K562 (cell line): Measurements from ENCODE around the gene CFAP52. TPM values are rescaled to one million over a fixed set of nuclear protein-coding genes. Genes with fewer than 3 reads are reported as not detected.
A peak's percentile ranks its signal among the peaks of the same experiment; 100 is the strongest.

Experiments
- ATAC-seq: fragments of 200-7000 bp; cut with Tn5 transposase; 3 replicates; pipeline ENCODE4 v1.9.1; 2020; ENCODE audit warnings: moderate library complexity
- BruUV-seq: library from RNA; stranded (reverse); fragments of 400-500 nt; replicated peaks from 2 replicates; lab custom pipeline; 2021; lab: Mats Ljungman, UMichigan
- CTCF ChIA-PET: fragments of 300-600 bp; formaldehyde crosslinking; extraction: SDS; loops from one replicate; lab custom pipeline; 2021; ENCODE audit warnings: low intra/inter-chr PET ratio; lab: Yijun Ruan, JAX
- POLR2A ChIA-PET: fragments of 300-600, 350-650 bp; sonication (Branson Sonifier 250); formaldehyde crosslinking; extraction: SDS; loops from one replicate; lab custom pipeline; 2021; ENCODE audit warnings: antibody characterized with exemption, inconsistent platforms; lab: Yijun Ruan, JAX
- DNase-seq, 4 experiments: peaks; one replicate each; pipeline versions ENCODE4 v3.0.0 to v3.0.0-alpha.2; 2011 to 2018; ENCODE audit warnings: low spot score in 3 of 4, mixed read lengths in 3 of 4; ENCODE audit errors: extremely low read depth in 1 of 4
- FAIRE-seq: peaks from 2 replicates; lab custom pipeline; 2011; peaks lifted over from hg19 to GRCh38; lab: Jason Lieb, UNC
- H2AFZ ChIP-seq: 2 replicates; pipeline ENCODE4 v1.6.0; 2011; ENCODE audit warnings: low read depth, low read length, control low read depth, inconsistent platforms
- H3K27ac ChIP-seq: fragments of 200-600 bp; 3 replicates; pipeline ENCODE4 v1.8.0; 2011; ENCODE audit warnings: low read depth, mild to moderate bottlenecking, control low read depth, inconsistent platforms, low read length, moderate library complexity, mixed read lengths; ENCODE audit errors: extremely low read depth
- H3K27me3 ChIP-seq, 2 experiments: fragments of 300-600 bp in 1 of 2; 2 replicates in 1 of 2; 3 replicates in 1 of 2; pipeline versions ENCODE4 v1.6.0 to v1.8.0; 2011; ENCODE audit warnings: inconsistent platforms in 2 of 2, low read length in 2 of 2, mild to moderate bottlenecking in 1 of 2, mixed read lengths in 1 of 2, moderate library complexity in 1 of 2; ENCODE audit not compliant: control insufficient read depth in 2 of 2, insufficient read depth in 2 of 2
- H3K36me3 ChIP-seq: fragments of 300-600 bp; 3 replicates; pipeline ENCODE4 v1.8.0; 2011; ENCODE audit warnings: mild to moderate bottlenecking, low read length, inconsistent platforms; ENCODE audit not compliant: control insufficient read depth, insufficient read depth
- H3K4me1 ChIP-seq, 2 experiments: fragments of 200-600 bp in 1 of 2; replicated peaks in 1 of 2; 2 replicates in 1 of 2; 3 replicates in 1 of 2; pipeline versions ENCODE4 v1.5.1 to v1.8.0; 2011; ENCODE audit warnings: inconsistent platforms in 2 of 2, low read length in 2 of 2, mild to moderate bottlenecking in 1 of 2, mixed read lengths in 1 of 2, moderate library complexity in 1 of 2; ENCODE audit not compliant: control insufficient read depth in 2 of 2, insufficient read depth in 2 of 2
- H3K4me2 ChIP-seq: 2 replicates; pipeline ENCODE4 v1.6.1; 2011; ENCODE audit warnings: low read length, control low read depth, inconsistent platforms, mixed read lengths; ENCODE audit not compliant: insufficient read depth
- H3K4me3 ChIP-seq: fragments of 200-600 bp; sonication (generic), shearing (Covaris generic); 2 replicates; pipeline ENCODE4 v1.5.1; 2016; ENCODE audit warnings: control low read depth, inconsistent platforms
- H3K79me2 ChIP-seq: fragments of 200-600 bp; 3 replicates; pipeline ENCODE4 v1.8.0; 2011; ENCODE audit warnings: low read length, inconsistent platforms; ENCODE audit not compliant: control insufficient read depth, insufficient read depth
- H3K9ac ChIP-seq, 2 experiments: 2 replicates each; pipeline versions ENCODE4 v1.6.0 to v1.6.1; 2011; ENCODE audit warnings: low read depth in 2 of 2, low read length in 2 of 2, control low read depth in 1 of 2, inconsistent platforms in 1 of 2, mild to moderate bottlenecking in 1 of 2, mixed read lengths in 1 of 2; ENCODE audit not compliant: insufficient read depth in 1 of 2
- H3K9me1 ChIP-seq: one replicate; pipeline ENCODE4 v1.6.0; 2011; ENCODE audit warnings: inconsistent platforms, mild to moderate bottlenecking, low read length, moderate library complexity; ENCODE audit not compliant: control insufficient read depth, insufficient read depth
- H3K9me3 ChIP-seq: replicated peaks from 2 replicates; pipeline ENCODE4 v1.5.1; 2011; ENCODE audit warnings: low read depth, low read length, inconsistent platforms; ENCODE audit not compliant: control insufficient read depth, insufficient read depth
- H4K20me1 ChIP-seq: replicated peaks from 2 replicates; pipeline ENCODE4 v1.6.1; 2011; ENCODE audit warnings: low read length, inconsistent platforms, mixed read lengths; ENCODE audit not compliant: control insufficient read depth, insufficient read depth
- BRF2 ChIP-seq: IDR thresholded peaks from 3 replicates; pipeline ENCODE4 v1.6.1; 2011; ENCODE audit warnings: borderline replicate concordance, mild to moderate bottlenecking; ENCODE audit not compliant: insufficient read length, insufficient read depth
- C11orf30 ChIP-seq: fragments of 450-650 bp; IDR thresholded peaks from 2 replicates; pipeline ENCODE4 v1.6.1; 2016; ENCODE audit warnings: low read depth, mild to moderate bottlenecking
- CBX2 ChIP-seq: fragments of 200-600 bp; sonication (generic); IDR thresholded peaks from one replicate; pipeline ENCODE4 v1.6.1; 2012; ENCODE audit warnings: mild to moderate bottlenecking, low read length, inconsistent platforms; ENCODE audit not compliant: insufficient read depth, poor library complexity, severe bottlenecking
- CCNT2 ChIP-seq: IDR thresholded peaks from 2 replicates; pipeline ENCODE4 v1.6.1; 2011; ENCODE audit warnings: borderline replicate concordance, low read depth, mild to moderate bottlenecking, moderate library complexity, mixed read lengths, low read length; ENCODE audit not compliant: insufficient read length; ENCODE audit errors: extremely low read depth
- E2F3 ChIP-seq: fragments of 250-450 bp; sonication (Bioruptor Pico); IDR thresholded peaks from 2 replicates; pipeline ENCODE4 v1.4.0; 2020; ENCODE audit warnings: mild to moderate bottlenecking
- LCOR ChIP-seq: sonication (generic); formaldehyde crosslinking; IDR thresholded peaks from 2 replicates; pipeline ENCODE4 v1.8.0; 2022; ENCODE audit warnings: mild to moderate bottlenecking, missing genetic modification reagents
- MAFG ChIP-seq: fragments of 450-650 bp; conservative IDR thresholded peaks from 2 replicates; pipeline ENCODE4 v1.6.1; 2016; ENCODE audit warnings: missing genetic modification characterization, missing compliant biosample characterization
- MTA2 ChIP-seq: fragments of 450-650 bp; IDR thresholded peaks from 2 replicates; pipeline ENCODE4 v1.6.1; 2016; ENCODE audit warnings: low read depth
- RAD51 ChIP-seq: fragments of 450-650 bp; IDR thresholded peaks from 2 replicates; pipeline ENCODE4 v1.7.1; 2016; ENCODE audit warnings: low read depth, mild to moderate bottlenecking, borderline replicate concordance
- ZNF23 ChIP-seq: fragments of 250-450 bp; sonication (Bioruptor Pico); IDR thresholded peaks from 2 replicates; pipeline ENCODE4 v1.4.0; 2020; ENCODE audit warnings: mild to moderate bottlenecking
- ZNF316 ChIP-seq: fragments of 450-650 bp; IDR thresholded peaks from 2 replicates; pipeline ENCODE4 v1.6.1; 2016
- ZNF609 ChIP-seq: sonication (generic); formaldehyde crosslinking; IDR thresholded peaks from 2 replicates; pipeline ENCODE4 v1.8.1; 2023; ENCODE audit warnings: missing genetic modification reagents, mild to moderate bottlenecking, borderline replicate concordance
- WGBS: fragments of 100-300 bp; shearing (Covaris generic); methylation state at CpG from one replicate; pipeline ENCODE4 v1.1.6; 2016; ENCODE audit warnings: low coverage, mixed read lengths; ENCODE audit not compliant: insufficient coverage; ENCODE audit errors: missing lambda C conversion rate; 5-methylcytosine and 5-hydroxymethylcytosine counted together
- in situ Hi-C: fragments of 300-500 bp; cut with MboI; formaldehyde crosslinking; loops from 4 replicates; pipeline ENCODE4 v1.15.0; 2018; ENCODE audit warnings: inconsistent platforms, mixed read lengths
- intact Hi-C: fragments of 100-400 bp; cut with micrococcal nuclease; formaldehyde crosslinking; loops from 2 replicates; pipeline ENCODE4 v1.14.2; 2022
- polyA plus RNA-seq, 8 experiments: library from polyadenylated mRNA; depleted of rRNA in 4 of 8; stranded (reverse) in 5 of 8; unstranded in 3 of 8; fragments of >200 nt; fragmentation: Nextera tagmentation in 2 of 8; fragmentation: Illumina TruSeq in 1 of 8; extraction: Ambion mirVana in 2 of 8; extraction: Trizol in 1 of 8; gene quantifications; 2 replicates each; pipeline versions ENCODE4 v1.2.1 to v1.2.3, GENCODE V29; 2011 to 2014; ENCODE audit warnings: inconsistent platforms in 1 of 8, missing spikeins in 1 of 8
- total RNA-seq, 7 experiments: library from RNA; depleted of rRNA in 6 of 7; stranded (reverse); fragments of >200 nt in 6 of 7; fragmentation: Illumina TruSeq in 2 of 7; extraction: Trizol in 2 of 7; gene quantifications; 2 replicates each; pipeline versions ENCODE4 v1.2.1 to v1.2.3, GENCODE V29; 2011 to 2021; ENCODE audit warnings: low replicate concordance in 1 of 7

Gene CFAP52
- total and polyA plus RNA-seq, 9 of the 15 experiments (the other 6 are each of a cell fraction or from before 2014, with no cell fraction given), result not detected

DNA sequence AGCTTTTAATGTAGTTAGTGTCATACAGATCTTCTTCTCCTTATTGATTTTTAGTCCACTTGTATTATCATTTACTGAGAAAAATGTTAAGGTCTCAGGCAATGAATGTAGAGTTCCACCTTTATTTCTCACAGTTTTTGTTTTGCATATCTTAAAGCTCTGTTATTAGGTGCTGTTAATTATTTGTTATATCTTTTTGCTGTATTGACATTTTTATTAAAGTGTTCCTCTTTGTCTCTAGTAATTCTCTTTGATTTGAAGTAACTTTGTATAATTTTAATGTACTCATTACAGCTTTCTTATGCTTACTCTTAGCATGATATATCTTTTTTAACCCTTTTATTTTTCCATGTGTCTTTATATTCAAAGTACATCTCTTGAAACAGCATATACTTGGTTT lies 46.5 kb downstream of the CFAP52 start:
- H3K79me2 ChIP-seq, result no peaks in the 10 kb centered on the region
- no peaks in the 10 kb centered on the region for H3K9me1 ChIP-seq
- H3K4me1 ChIP-seq, result no peaks in the 10 kb centered on the region
- no TSS peak for BruUV-seq
- no peak for ATAC-seq
- H2AFZ ChIP-seq, result no peak overlapping the region
- H3K9ac ChIP-seq, result no peak overlapping the region
- no peak for DNase-seq
- no peak for FAIRE-seq
- no peaks in the 10 kb centered on the region for H3K36me3 ChIP-seq
- H3K9me3 ChIP-seq, result no peaks in the 10 kb centered on the region
- H4K20me1 ChIP-seq, result no peaks in the 10 kb centered on the region
- CTCF ChIA-PET, result no interaction called here
- POLR2A ChIA-PET, result no interaction called here
- TF ChIP-seq ZNF316 (peak; percentile 80), MAFG (peak; percentile 36), C11orf30 (peak; percentile 46; the same call in 1 of the 2 replicates), CBX2 (no peak), ZNF23 (no peak)
- TF ChIP-seq, all 486 proteins: peak for 3
- intact Hi-C loops, result no loop called here
- Histone ChIP-seq H3K27me3 (no peaks in the 10 kb centered on the region), H3K4me3 (no peak overlapping the region), H3K4me2 (no peak overlapping the region), H3K27ac (no peak overlapping the region)
- in situ Hi-C loops, result no loop called here

DNA sequence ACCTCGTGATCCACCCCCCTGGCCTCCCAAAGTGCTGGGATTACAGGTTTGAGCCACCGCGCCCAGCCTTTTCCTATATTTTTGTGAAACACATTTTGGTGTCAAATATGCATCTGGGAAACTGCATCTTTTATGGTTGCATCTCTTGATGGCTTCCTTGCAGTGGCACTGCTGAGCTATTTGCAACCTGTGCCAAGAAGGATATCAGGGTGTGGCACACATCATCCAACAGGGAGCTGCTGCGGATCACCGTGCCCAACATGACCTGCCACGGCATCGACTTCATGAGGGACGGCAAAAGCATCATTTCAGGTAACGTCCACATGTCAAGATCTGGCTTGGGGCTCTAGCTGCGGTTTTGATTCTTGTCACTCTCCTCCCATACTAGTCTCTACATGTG lies 52.1 kb downstream of the CFAP52 start:
- 0% methylated on average over 5 of the region's 10 CpGs for WGBS
- H3K79me2 ChIP-seq, result no peaks in the 10 kb centered on the region
- ATAC-seq (no peak), FAIRE-seq (no peak), DNase-seq (no peak)
- H3K27me3 ChIP-seq, result peaks cover 3 to 10% of the 10 kb centered on the region in 2 experiments; a peak in 3 of 5 replicates
- no peaks in the 10 kb centered on the region for H3K9me1 ChIP-seq
- H3K9ac ChIP-seq, result no peak overlapping the region
- POLR2A ChIA-PET, result interaction anchor here (0.7 kb wide), 1 partner anchor 276 kb away, joined by 3 read pairs; no protein-coding TSS in a partner anchor
- no peak overlapping the region for H3K27ac ChIP-seq
- no peaks in the 10 kb centered on the region for H3K36me3 ChIP-seq
- H4K20me1 ChIP-seq, result no peaks in the 10 kb centered on the region
- H3K4me2 ChIP-seq, result no peak overlapping the region
- intact Hi-C loops (no loop called here), in situ Hi-C loops (no loop called here)
- H3K4me3 ChIP-seq, result no peak overlapping the region
- H2AFZ ChIP-seq, result no peak overlapping the region
- no peaks in the 10 kb centered on the region for H3K9me3 ChIP-seq
- H3K4me1 ChIP-seq, result no peaks in the 10 kb centered on the region
- no TSS peak for BruUV-seq
- CTCF ChIA-PET, result no interaction called here
- TF ChIP-seq E2F3 (CRISPR knock-in tag) (no peak), ZNF609 (CRISPR knock-in tag) (no peak), MTA2 (no peak), CCNT2 (no peak), LCOR (CRISPR knock-in tag) (no peak), RAD51 (no peak), BRF2 (no peak)
